GM12892 (cell line): ENCODE measurements around the gene SPAAR.

Experiments used
- POLR2A ChIP-seq: IDR thresholded peaks from 2 replicates; pipeline ENCODE4 v1.6.1; 2011; ENCODE audit warnings: low read depth, low read length, control low read depth
- TAF1 ChIP-seq: IDR thresholded peaks from 2 replicates; pipeline ENCODE4 v1.6.1; 2011; ENCODE audit warnings: low read depth, mild to moderate bottlenecking, control low read depth, low read length, borderline replicate concordance

- TF ChIP-seq POLR2A (no peak), TAF1 (no peak)
These were observed 26.3 kb upstream of the SPAAR start for GRCh38 chr9:35882996-35883395.
